Erythroblast (primary cell): Measurements from ENCODE around the gene CIZ1.

Source experiments
- GATA1 ChIP-seq: IDR thresholded peaks from 2 replicates; pipeline ENCODE4 v1.6.1; 2011; ENCODE audit warnings: low read depth, mild to moderate bottlenecking, control low read depth, low read length, moderate library complexity
- POLR2A ChIP-seq: IDR thresholded peaks from 2 replicates; pipeline ENCODE4 v1.6.1; 2011; ENCODE audit warnings: mild to moderate bottlenecking, low read length

- TF ChIP-seq POLR2A (no peak), GATA1 (no peak)
These were observed 65.6 kb downstream of the CIZ1 start for GRCh38 chr9:128125580-128126354.
